Retinal pigment epithelial cell (primary cell): Measurements from ENCODE around the gene PDGFRB.

Source experiments
- DNase-seq: peaks from one replicate; pipeline ENCODE4 v3.0.0-alpha.2; 2010; ENCODE audit warnings: low read depth
- H3K4me3 ChIP-seq: 2 replicates; pipeline ENCODE4 v1.5.1; 2011; ENCODE audit warnings: mild to moderate bottlenecking, low read length, control low read depth, moderate library complexity
- CTCF ChIP-seq: conservative IDR thresholded peaks from 2 replicates; pipeline ENCODE4 v1.5.1; 2011; ENCODE audit warnings: low read depth, low read length, control low read depth, inconsistent platforms

The PDGFRB gene

GRCh38 chr5:150077060-150077459 is 78.6 kb downstream of the PDGFRB start:
- no peak for DNase-seq
- no peak for TF ChIP-seq CTCF

GRCh38 chr5:150075806-150076205 is 79.8 kb downstream of the PDGFRB start:
- H3K4me3 ChIP-seq: no peak overlapping the region
- DNase-seq: no peak
- peak; percentile 13 for TF ChIP-seq CTCF

More at GRCh38 chr5:150077060-150077459, 78.6 kb downstream of the PDGFRB start:
- H3K4me3 ChIP-seq: no peak overlapping the region

- no peak overlapping the region for H3K4me3 ChIP-seq
- TF ChIP-seq CTCF: no peak
- no peak for DNase-seq
These were observed 80.4 kb downstream of the PDGFRB start for GRCh38 chr5:150075233-150075632.

- TF ChIP-seq CTCF: no peak
- DNase-seq: no peak
- no peak overlapping the region for H3K4me3 ChIP-seq
These were observed 82.0 kb downstream of the PDGFRB start for GRCh38 chr5:150073677-150074076.

- H3K4me3 ChIP-seq: no peak overlapping the region
- DNase-seq: no peak
- TF ChIP-seq CTCF: no peak
These were observed 82.5 kb downstream of the PDGFRB start for GRCh38 chr5:150073086-150073625.

GRCh38 chr5:150070821-150071220 is 84.8 kb downstream of the PDGFRB start:
- H3K4me3 ChIP-seq: no peak overlapping the region
- DNase-seq: no peak
- no peak for TF ChIP-seq CTCF

GRCh38 chr5:150069672-150070627 is 85.7 kb downstream of the PDGFRB start:
- no peak overlapping the region for H3K4me3 ChIP-seq
- TF ChIP-seq CTCF: no peak
- no peak for DNase-seq
